Measurements from ENCODE around the gene GATAD2A.
A peak's percentile ranks its signal among the peaks of the same experiment; 100 is the strongest.
"Not testable (repeated sequence)": the region's sequence is repeated elsewhere in the genome, so short reads cannot be mapped to it uniquely, and the experiment has no call there.

Gene GATAD2A

GRCh38 chr19:19385896-19386869 lies 19.3 kb upstream of the GATAD2A start:
- DNase-seq: peak in 4 of 10 donors; percentile 22 to 82 (median 68)
- intact Hi-C loops (cut with DNase I): loop anchor here (2.0 kb wide), 2 partner anchors 19 to 65 kb away; partner anchors contain the start of genes GATAD2A, MAU2 and SUGP1

- intact Hi-C loops (cut with DNase I): loop anchor here (2.0 kb wide), 1 partner anchor 18 kb away; the partner anchor contains the start of gene GATAD2A
- DNase-seq: no peak
Measured at GRCh38 chr19:19387108-19387507, 18.4 kb upstream of the GATAD2A start.

GRCh38 chr19:19388568-19389555 lies 16.6 kb upstream of the GATAD2A start:
- intact Hi-C loops (cut with DNase I): no loop called here
- no peak for DNase-seq

- peak in 1 of 10 donors; percentile 19 for DNase-seq
- intact Hi-C loops (cut with DNase I): not testable (repeated sequence)
Measured at GRCh38 chr19:19389683-19390082, 15.8 kb upstream of the GATAD2A start.

- DNase-seq: peak in 1 of 10 donors; percentile 39
- intact Hi-C loops (cut with DNase I): not testable (repeated sequence)
Measured at GRCh38 chr19:19394333-19394732, 11.1 kb upstream of the GATAD2A start.

- DNase-seq: peak in 1 of 10 donors; percentile 47
- intact Hi-C loops (cut with DNase I): no loop called here
Measured at GRCh38 chr19:19399733-19400433, 5.6 kb upstream of the GATAD2A start.

- intact Hi-C loops (cut with DNase I): no loop called here
- DNase-seq: no peak
Measured at GRCh38 chr19:19402656-19403372, 2.7 kb upstream of the GATAD2A start.

- DNase-seq: no peak
- intact Hi-C loops (cut with DNase I): no loop called here
Measured at GRCh38 chr19:19403373-19403901, 2.0 kb upstream of the GATAD2A start.

- DNase-seq: peak in 4 of 10 donors; percentile 29 to 84 (median 54)
- intact Hi-C loops (cut with DNase I): loop anchor here (2.0 to 5.0 kb wide), 2 partner anchors 19 to 39 kb away; no protein-coding TSS in a partner anchor
Measured at GRCh38 chr19:19405971-19406877, 749 bp downstream of the GATAD2A start.

GRCh38 chr19:19406878-19407632 lies 1.6 kb downstream of the GATAD2A start:
- intact Hi-C loops (cut with DNase I): loop anchor here (5.0 kb wide), 1 partner anchor 40 kb away; no protein-coding TSS in a partner anchor
- peak in 8 of 10 donors; percentile 43 to 93 (median 54) for DNase-seq

- intact Hi-C loops (cut with DNase I): loop anchor here (5.0 kb wide), 1 partner anchor 40 kb away; no protein-coding TSS in a partner anchor
- DNase-seq: no peak
Measured at GRCh38 chr19:19407633-19407930, 2.1 kb downstream of the GATAD2A start.

GRCh38 chr19:19409205-19409604 lies 3.7 kb downstream of the GATAD2A start:
- DNase-seq: peak in 1 of 10 donors; percentile 4
- intact Hi-C loops (cut with DNase I): loop anchor here (5.0 kb wide), 1 partner anchor 42 kb away; no protein-coding TSS in a partner anchor

GRCh38 chr19:19409631-19410030 lies 4.2 kb downstream of the GATAD2A start:
- peak in 1 of 10 donors; percentile 44 for DNase-seq
- intact Hi-C loops (cut with DNase I): loop anchor here (5.0 kb wide), 1 partner anchor 42 kb away; no protein-coding TSS in a partner anchor

GRCh38 chr19:19410553-19411550 lies 5.4 kb downstream of the GATAD2A start:
- peak in 1 of 10 donors; percentile 72 for DNase-seq
- intact Hi-C loops (cut with DNase I): no loop called here

GRCh38 chr19:19416280-19416679 lies 10.8 kb downstream of the GATAD2A start:
- DNase-seq: no peak
- intact Hi-C loops (cut with DNase I): no loop called here

- DNase-seq: peak in 1 of 10 donors; percentile 19
- intact Hi-C loops (cut with DNase I): no loop called here
Measured at GRCh38 chr19:19417046-19417445, 11.6 kb downstream of the GATAD2A start.

All from posterior cingulate gyrus (tissue), 11 donors.